Esophagus muscularis mucosa (tissue), 4 donors: ENCODE results near the gene ATF7IP2. TPM values are rescaled to one million over a fixed set of nuclear protein-coding genes. Genes with fewer than 3 reads are reported as not detected.
"Not testable (repeated sequence)": the region's sequence is repeated elsewhere in the genome, so short reads cannot be mapped to it uniquely, and the experiment has no call there.

Source experiments
- DNase-seq: peaks from one replicate; pipeline ENCODE4 v3.0.0-alpha.2; 2017; ENCODE audit errors: extremely low spot score
- H3K27ac ChIP-seq, 4 donors: fragments of 200-600 bp; sonication (generic); replicated peaks in 1 of 4; 1 replicate in 3 of 4; 2 replicates in 1 of 4; pipeline ENCODE4 v1.5.1; 2016 to 2019; ENCODE audit warnings: mild to moderate bottlenecking in 1 of 4
- H3K27me3 ChIP-seq, 4 donors: fragments of 200-600 bp; sonication (generic); one replicate each; pipeline versions ENCODE4 v1.5.1 to v1.6.0; 2016 to 2019
- H3K36me3 ChIP-seq, 4 donors: fragments of 200-600 bp; sonication (generic); one replicate each; pipeline ENCODE4 v1.5.1; 2016 to 2019
- H3K4me1 ChIP-seq, 4 donors: fragments of 200-600 bp; sonication (generic); one replicate each; pipeline ENCODE4 v1.5.1; 2016 to 2019
- H3K4me3 ChIP-seq, 4 donors: fragments of 200-600 bp; sonication (generic); 1 replicate in 2 of 4; 2 replicates in 2 of 4; pipeline ENCODE4 v1.5.1; 2016 to 2019; ENCODE audit warnings: mild to moderate bottlenecking in 4 of 4, moderate library complexity in 1 of 4
- H3K9me3 ChIP-seq, 4 donors: fragments of 200-600 bp; sonication (generic); 1 replicate in 3 of 4; 2 replicates in 1 of 4; pipeline ENCODE4 v1.5.1; 2016 to 2019
- EP300 ChIP-seq: sonication (generic); formaldehyde crosslinking; IDR thresholded peaks from one replicate; pipeline ENCODE4 v1.6.1; 2017; ENCODE audit warnings: antibody characterized with exemption
- POLR2A ChIP-seq: fragments of 450-650 bp; IDR thresholded peaks from one replicate; pipeline ENCODE4 v1.6.1; 2017; ENCODE audit warnings: antibody characterized with exemption, moderate library complexity, mild to moderate bottlenecking, low read depth
- POLR2AphosphoS5 ChIP-seq, 2 donors: sonication (generic); formaldehyde crosslinking; IDR thresholded peaks; one replicate each; pipeline ENCODE4 v1.6.1; 2017; ENCODE audit warnings: antibody characterized with exemption in 2 of 2
- WGBS: methylation state at CpG from one replicate; pipeline ENCODE4 v1.1.5; 2018; 5-methylcytosine and 5-hydroxymethylcytosine counted together
- intact Hi-C: fragments of 100-400 bp; cut with DNase I; formaldehyde crosslinking; loops from one replicate; pipeline ENCODE4 v1.15.1; 2023
- total RNA-seq, 4 donors: library from RNA; depleted of rRNA; stranded (reverse); fragments of >200 nt; gene quantifications; one replicate each; pipeline versions ENCODE4 v1.1.0 to v1.2.1, GENCODE V29; 2016
- TF ChIP-seq, protein P1 (sequence below), 3 experiments: fragments of 200-600 bp in 2 of 3; fragments of 450-650 bp in 1 of 3; sonication (generic) in 2 of 3; IDR thresholded peaks; one replicate each; pipeline ENCODE4 v1.5.1; 2017 to 2019; ENCODE audit warnings: antibody characterized with exemption in 3 of 3, mild to moderate bottlenecking in 2 of 3, moderate library complexity in 1 of 3

Gene ATF7IP2
- total RNA-seq, 4 donors from 2014 or later = 4.1 to 8.3 (median 6.3) TPM

DNA sequence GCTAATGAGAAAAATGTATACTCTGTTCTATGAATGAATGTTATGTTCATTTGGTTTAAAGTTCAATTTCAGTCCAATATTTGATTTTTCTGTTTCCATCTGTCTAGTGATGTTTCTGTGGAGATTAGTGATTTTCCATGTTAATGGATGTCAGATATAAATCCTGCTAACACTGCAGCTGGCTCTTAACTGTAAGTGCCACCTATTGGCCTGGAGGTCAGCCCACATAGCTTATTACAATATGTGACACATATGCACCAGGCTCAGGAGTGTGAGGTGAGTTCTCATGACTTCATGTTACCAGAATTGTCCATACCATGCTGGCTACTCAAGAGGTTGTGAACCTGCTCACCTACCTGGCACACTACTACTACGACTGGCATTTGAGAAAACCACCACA lies 17.1 kb downstream of the ATF7IP2 start:
- DNase-seq = no peak
- TF ChIP-seq, protein P1, sequence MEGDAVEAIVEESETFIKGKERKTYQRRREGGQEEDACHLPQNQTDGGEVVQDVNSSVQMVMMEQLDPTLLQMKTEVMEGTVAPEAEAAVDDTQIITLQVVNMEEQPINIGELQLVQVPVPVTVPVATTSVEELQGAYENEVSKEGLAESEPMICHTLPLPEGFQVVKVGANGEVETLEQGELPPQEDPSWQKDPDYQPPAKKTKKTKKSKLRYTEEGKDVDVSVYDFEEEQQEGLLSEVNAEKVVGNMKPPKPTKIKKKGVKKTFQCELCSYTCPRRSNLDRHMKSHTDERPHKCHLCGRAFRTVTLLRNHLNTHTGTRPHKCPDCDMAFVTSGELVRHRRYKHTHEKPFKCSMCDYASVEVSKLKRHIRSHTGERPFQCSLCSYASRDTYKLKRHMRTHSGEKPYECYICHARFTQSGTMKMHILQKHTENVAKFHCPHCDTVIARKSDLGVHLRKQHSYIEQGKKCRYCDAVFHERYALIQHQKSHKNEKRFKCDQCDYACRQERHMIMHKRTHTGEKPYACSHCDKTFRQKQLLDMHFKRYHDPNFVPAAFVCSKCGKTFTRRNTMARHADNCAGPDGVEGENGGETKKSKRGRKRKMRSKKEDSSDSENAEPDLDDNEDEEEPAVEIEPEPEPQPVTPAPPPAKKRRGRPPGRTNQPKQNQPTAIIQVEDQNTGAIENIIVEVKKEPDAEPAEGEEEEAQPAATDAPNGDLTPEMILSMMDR (IDR thresholded peaks at IDR 0.05) = no peak
- TF ChIP-seq POLR2AphosphoS5 (IDR thresholded peaks at IDR 0.05) (no peak), POLR2A (no peak), EP300 (no peak)
- no peak overlapping the region for H3K4me3 ChIP-seq
- H3K27ac ChIP-seq = no peak overlapping the region
- intact Hi-C loops = no loop called here
- no peaks in the 10 kb centered on the region for H3K27me3 ChIP-seq
- H3K9me3 ChIP-seq = peaks cover 0 to 17% (median 15%) of the 10 kb centered on the region in 4 donors
- peaks cover 0 to 4% (median 0%) of the 10 kb centered on the region in 4 donors for H3K4me1 ChIP-seq
- 92% methylated on average over 1 of the region's 1 CpG for WGBS
- H3K36me3 ChIP-seq = no peaks in the 10 kb centered on the region

DNA sequence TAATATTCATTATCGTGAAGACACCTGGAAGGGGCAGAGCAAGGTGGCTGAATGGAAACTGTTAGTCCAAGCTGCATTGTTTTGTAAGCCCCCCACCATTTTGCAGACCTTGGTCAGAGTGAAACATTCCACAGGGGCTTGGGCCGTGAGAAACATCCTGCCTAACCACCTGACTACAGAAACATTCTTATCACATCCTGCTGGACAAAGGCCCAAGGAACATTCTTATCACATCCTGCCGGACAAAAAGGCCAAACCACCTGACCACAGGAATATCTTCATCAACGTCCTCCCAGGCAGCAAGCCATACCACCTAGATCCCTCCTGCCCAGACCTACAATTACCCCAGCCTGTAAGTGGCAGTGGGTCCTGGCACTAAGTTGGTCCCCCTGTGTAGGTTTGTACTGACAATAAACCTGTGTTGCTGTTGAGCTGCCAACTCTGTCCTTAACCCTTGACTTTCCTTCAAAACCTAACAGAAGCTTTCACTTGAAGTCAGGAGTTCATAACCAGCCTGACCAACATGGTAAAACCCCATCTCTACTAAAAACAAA lies 19.6 kb downstream of the ATF7IP2 start:
- intact Hi-C loops = no loop called here
- WGBS = 76% methylated on average over 4 of the region's 4 CpGs
- no peak overlapping the region for H3K27ac ChIP-seq
- no peaks in the 10 kb centered on the region for H3K36me3 ChIP-seq
- H3K9me3 ChIP-seq = peaks cover 0 to 42% (median 35%) of the 10 kb centered on the region in 4 donors
- no peaks in the 10 kb centered on the region for H3K27me3 ChIP-seq
- no peak for DNase-seq
- no peak overlapping the region for H3K4me3 ChIP-seq
- TF ChIP-seq POLR2AphosphoS5 (IDR thresholded peaks at IDR 0.05) (no peak), EP300 (no peak), POLR2A (no peak)
- TF ChIP-seq, protein P1 (IDR thresholded peaks at IDR 0.05) = no peak
- H3K4me1 ChIP-seq = peaks cover 0 to 4% (median 0%) of the 10 kb centered on the region in 4 donors

DNA sequence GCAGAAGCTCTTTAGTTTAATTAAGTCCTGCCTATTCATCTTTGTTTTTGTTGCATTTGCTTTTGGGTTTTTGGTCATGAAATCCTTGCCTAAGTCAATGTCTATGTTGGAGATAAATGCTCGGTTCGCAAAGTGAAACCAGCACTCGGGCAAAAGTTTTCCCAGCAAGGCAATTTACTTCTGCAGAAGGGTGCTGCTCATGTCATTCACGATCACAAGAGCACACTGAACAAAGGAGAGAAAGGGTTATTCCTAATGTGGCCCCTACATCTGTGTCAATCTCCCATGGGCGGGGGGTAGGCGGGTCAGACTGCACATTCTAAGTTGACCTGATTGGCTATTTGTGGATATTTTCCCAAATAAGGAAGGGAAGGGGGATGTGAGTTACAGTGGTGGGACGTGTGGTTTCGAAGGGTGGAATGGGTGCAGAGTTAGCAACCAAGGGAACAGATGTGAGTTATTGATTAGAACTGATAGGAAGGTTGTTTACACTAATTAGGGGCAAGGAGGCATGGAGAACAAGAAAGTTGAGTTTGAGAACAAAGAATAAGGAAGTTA lies 23.0 kb downstream of the ATF7IP2 start:
- no peaks in the 10 kb centered on the region for H3K27me3 ChIP-seq
- WGBS = 83% methylated on average over 8 of the region's 8 CpGs
- TF ChIP-seq, protein P1 (IDR thresholded peaks at IDR 0.05) = no peak
- TF ChIP-seq POLR2A = no peak
- no peak for TF ChIP-seq EP300
- TF ChIP-seq POLR2AphosphoS5 (IDR thresholded peaks at IDR 0.05) = no peak
- H3K36me3 ChIP-seq = no peaks in the 10 kb centered on the region
- DNase-seq = no peak
- peaks cover 0 to 4% (median 0%) of the 10 kb centered on the region in 4 donors for H3K4me1 ChIP-seq
- peaks cover 0 to 53% (median 34%) of the 10 kb centered on the region in 4 donors for H3K9me3 ChIP-seq
- intact Hi-C loops = no loop called here
- no peak overlapping the region for H3K4me3 ChIP-seq
- H3K27ac ChIP-seq = no peak overlapping the region

DNA sequence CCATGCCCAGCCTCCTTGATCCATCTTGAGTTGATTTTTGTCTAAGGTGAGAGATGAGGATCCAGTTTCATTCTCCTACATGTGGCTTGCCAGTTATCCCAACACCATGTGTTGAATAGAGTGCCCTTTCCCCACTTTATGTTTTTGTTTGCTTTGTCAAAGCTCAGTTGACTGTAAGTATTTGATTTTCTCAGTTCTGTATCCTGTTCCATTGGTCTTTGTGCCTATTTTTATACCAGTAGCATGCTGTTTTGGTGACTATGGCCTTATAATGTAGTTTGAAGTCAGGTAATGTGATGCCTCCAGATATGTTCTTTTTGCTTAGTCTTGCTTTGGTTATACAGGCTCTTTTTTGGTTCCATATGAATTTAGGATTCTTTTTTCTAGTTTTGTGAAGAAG lies 23.9 kb downstream of the ATF7IP2 start:
- H3K27me3 ChIP-seq, intact Hi-C loops, H3K27ac ChIP-seq, DNase-seq, H3K4me3 ChIP-seq, H3K36me3 ChIP-seq, H3K4me1 ChIP-seq: not testable (repeated sequence)
- H3K9me3 ChIP-seq = peaks cover 0 to 54% (median 35%) of the 10 kb centered on the region in 4 donors

DNA sequence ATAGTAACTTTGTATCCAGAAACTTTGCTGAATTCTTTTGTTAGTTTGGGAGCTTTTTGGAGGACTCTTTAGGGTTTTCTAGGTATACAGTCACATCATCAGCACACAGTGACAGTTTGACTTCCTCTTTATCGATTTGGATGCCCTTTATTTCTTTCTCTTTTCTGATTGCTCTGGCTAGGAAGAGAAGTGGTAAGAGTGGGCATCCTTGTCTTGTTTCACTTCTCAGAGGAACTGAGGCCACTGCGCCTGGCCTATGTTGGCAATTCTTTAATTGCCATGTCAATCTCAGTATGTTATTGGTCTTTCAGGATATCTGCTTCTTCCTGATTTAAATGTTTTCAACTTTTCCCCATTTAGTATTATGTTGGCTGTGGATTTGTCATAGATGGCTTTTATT lies 24.6 kb downstream of the ATF7IP2 start:
- DNase-seq = no peak
- Histone ChIP-seq H3K4me3 (no peak overlapping the region), H3K9me3 (peaks cover 0 to 60% (median 40%) of the 10 kb centered on the region in 4 donors), H3K27me3 (no peaks in the 10 kb centered on the region), H3K4me1 (peaks cover 0 to 4% (median 0%) of the 10 kb centered on the region in 4 donors), H3K27ac (no peak overlapping the region), H3K36me3 (peaks cover 0 to 6% (median 0%) of the 10 kb centered on the region in 4 donors)
- intact Hi-C loops = no loop called here
- TF ChIP-seq POLR2AphosphoS5 (IDR thresholded peaks at IDR 0.05) (no peak), EP300 (no peak), POLR2A (no peak)
- TF ChIP-seq, protein P1 (IDR thresholded peaks at IDR 0.05) = no peak
- WGBS = 92% methylated on average over 2 of the region's 2 CpGs
